K562 (cell line): Measurements from ENCODE around the gene TUBG2. TPM values are rescaled to one million over a fixed set of nuclear protein-coding genes. Genes with fewer than 3 reads are reported as not detected.

ENCODE experiments used
- ATF2 ChIP-seq: sonication (generic); formaldehyde crosslinking; IDR thresholded peaks from 2 replicates; pipeline ENCODE4 v1.8.1; 2022; ENCODE audit warnings: missing genetic modification reagents
- CSDE1 ChIP-seq, 2 experiments: fragments of 450-650 bp; IDR thresholded peaks; 2 replicates each; pipeline ENCODE4 v1.6.1; 2016; ENCODE audit warnings: mild to moderate bottlenecking in 1 of 2
- ERF ChIP-seq: fragments of 450-650 bp; formaldehyde crosslinking; IDR thresholded peaks from 2 replicates; pipeline ENCODE4 v1.4.0; 2020; ENCODE audit warnings: mild to moderate bottlenecking, mixed read lengths
- FOXO4 ChIP-seq: fragments of 450-650 bp; formaldehyde crosslinking; IDR thresholded peaks from 2 replicates; pipeline ENCODE4 v1.4.0; 2020; ENCODE audit warnings: mild to moderate bottlenecking, moderate library complexity
- HOXB6 ChIP-seq: fragments of 250-450 bp; sonication (Bioruptor Pico); IDR thresholded peaks from 2 replicates; pipeline ENCODE4 v1.5.1; 2022; ENCODE audit warnings: mild to moderate bottlenecking, borderline replicate concordance
- MCM2 ChIP-seq: fragments of 450-650 bp; IDR thresholded peaks from 2 replicates; pipeline ENCODE4 v1.6.1; 2017; ENCODE audit warnings: low read depth, mild to moderate bottlenecking
- NEUROD1 ChIP-seq: fragments of 150-350 bp; IDR thresholded peaks from 2 replicates; pipeline ENCODE4 v1.6.1; 2014; ENCODE audit warnings: borderline replicate concordance, low read length, low read depth; ENCODE audit not compliant: partially characterized antibody
- PPARD ChIP-seq: fragments of 250-450 bp; sonication (Bioruptor Pico); IDR thresholded peaks from 2 replicates; pipeline ENCODE4 v1.8.0; 2022; ENCODE audit warnings: inconsistent platforms, mild to moderate bottlenecking, moderate library complexity
- SMARCC2 ChIP-seq: fragments of 450-650 bp; IDR thresholded peaks from 2 replicates; pipeline ENCODE4 v1.6.1; 2017; ENCODE audit warnings: antibody characterized with exemption, moderate library complexity, mild to moderate bottlenecking, low read depth
- ZBTB34 ChIP-seq: fragments of 250-450 bp; sonication (Bioruptor Pico); IDR thresholded peaks from 2 replicates; pipeline ENCODE4 v1.8.0; 2021; ENCODE audit warnings: mild to moderate bottlenecking, moderate library complexity
- ZBTB49 ChIP-seq: sonication (generic); formaldehyde crosslinking; IDR thresholded peaks from 2 replicates; pipeline ENCODE4 v1.8.0; 2022; ENCODE audit warnings: missing genetic modification reagents, mild to moderate bottlenecking, borderline replicate concordance
- ZMIZ1 ChIP-seq, 2 experiments: fragments of 150-350 bp in 1 of 2; IDR thresholded peaks; 2 replicates each; pipeline ENCODE4 v1.6.1; 2012 to 2016; ENCODE audit warnings: low read depth in 2 of 2, low read length in 2 of 2, mild to moderate bottlenecking in 1 of 2, moderate library complexity in 1 of 2
- ZNF280B ChIP-seq: fragments of 250-450 bp; sonication (Bioruptor Pico); IDR thresholded peaks from 2 replicates; pipeline ENCODE4 v1.5.1; 2021; ENCODE audit warnings: mild to moderate bottlenecking
- ZNF79 ChIP-seq: fragments of 250-450 bp; sonication (Bioruptor Pico); IDR thresholded peaks from 2 replicates; pipeline ENCODE4 v1.4.0; 2020; ENCODE audit warnings: low read depth, mild to moderate bottlenecking, moderate library complexity
- polyA plus RNA-seq, 8 experiments: library from polyadenylated mRNA; depleted of rRNA in 4 of 8; stranded (reverse) in 5 of 8; unstranded in 3 of 8; fragments of >200 nt; fragmentation: Nextera tagmentation in 2 of 8; fragmentation: Illumina TruSeq in 1 of 8; extraction: Ambion mirVana in 2 of 8; extraction: Trizol in 1 of 8; gene quantifications; 2 replicates each; pipeline versions ENCODE4 v1.2.1 to v1.2.3, GENCODE V29; 2011 to 2014; ENCODE audit warnings: inconsistent platforms in 1 of 8, missing spikeins in 1 of 8
- total RNA-seq, 7 experiments: library from RNA; depleted of rRNA in 6 of 7; stranded (reverse); fragments of >200 nt in 6 of 7; fragmentation: Illumina TruSeq in 2 of 7; extraction: Trizol in 2 of 7; gene quantifications; 2 replicates each; pipeline versions ENCODE4 v1.2.1 to v1.2.3, GENCODE V29; 2011 to 2021; ENCODE audit warnings: low replicate concordance in 1 of 7

TUBG2 gene
- total and polyA plus RNA-seq, 9 of the 15 experiments (the other 6 are each of a cell fraction or from before 2014, with no cell fraction given) = 0.09 to 0.80 (median 0.24) TPM; not detected in 2

- TF ChIP-seq ZNF280B (CRISPR knock-in tag) (no peak), ATF2 (no peak), PPARD (CRISPR knock-in tag) (no peak), ZBTB34 (CRISPR knock-in tag) (no peak), SMARCC2 (peak; percentile 93), HOXB6 (no peak), MCM2 (no peak), ZBTB49 (CRISPR knock-in tag) (no peak), ERF (CRISPR knock-in tag) (no peak), FOXO4 (CRISPR knock-in tag) (no peak), ZMIZ1 (IDR thresholded peaks at IDR 0.05; ENCODE audit: low read depth in 2 of 2, low read length in 2 of 2) (peak in 1 of 2 experiments; percentile 69; a peak in 2 of 4 replicates), CSDE1 (IDR thresholded peaks at IDR 0.05) (no peak), NEUROD1 (no peak), ZNF79 (CRISPR knock-in tag) (no peak)
Measured at GRCh38 chr17:42623732-42624596, 35.1 kb upstream of the TUBG2 start (continued).
